Dedifferentiated amniotic fluid mesenchymal stem cell (primary cell): ENCODE data around the gene KBTBD12.

ENCODE experiments used
- DNase-seq: peaks from one replicate; pipeline ENCODE4 v3.0.0-alpha.2; 2016; ENCODE audit errors: extremely low spot score

The KBTBD12 gene

DNA sequence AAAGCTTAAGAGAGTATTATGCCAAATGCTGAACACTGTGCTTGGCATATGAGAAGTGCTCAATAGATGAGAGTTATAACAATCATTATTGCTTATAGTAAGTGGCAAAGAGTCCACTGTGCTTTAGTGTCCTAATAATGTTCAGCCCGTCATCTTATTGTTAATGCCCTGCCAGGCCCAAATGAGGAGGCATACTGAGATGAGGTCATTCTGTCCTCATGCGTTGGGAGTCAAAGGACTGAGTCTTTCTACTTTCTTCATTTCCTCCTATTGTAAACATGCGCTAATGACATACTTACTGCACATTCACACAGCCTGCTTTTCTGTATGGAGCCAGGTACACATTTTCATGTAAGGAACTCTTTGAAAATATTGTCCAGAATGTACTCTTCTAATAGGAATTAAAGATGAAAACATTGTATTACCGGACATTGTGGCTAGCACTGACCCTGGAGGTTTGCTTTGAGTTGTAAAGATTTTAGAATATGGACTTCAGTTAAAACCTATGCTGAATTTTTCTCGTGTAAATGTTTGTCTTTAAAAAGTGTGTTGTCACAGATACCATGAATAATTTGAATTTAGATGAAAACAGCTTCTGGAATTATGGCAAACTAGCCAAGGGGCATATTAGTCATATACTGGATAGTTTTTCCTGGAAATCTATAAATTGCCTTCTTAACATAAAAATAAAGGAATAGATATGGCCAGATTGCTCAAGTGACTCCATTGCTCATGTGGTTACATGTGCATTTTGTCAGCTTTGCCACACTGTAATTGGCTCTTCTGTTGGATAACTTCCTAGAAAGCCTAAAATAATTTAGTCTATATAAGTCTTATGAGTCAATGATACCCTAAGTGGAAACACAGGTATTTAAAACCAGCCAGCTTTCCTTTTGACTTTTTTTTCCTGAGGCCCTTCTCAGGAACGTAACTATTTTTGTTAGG, 38.3 kb downstream of the KBTBD12 start:
- no peak for DNase-seq

DNA sequence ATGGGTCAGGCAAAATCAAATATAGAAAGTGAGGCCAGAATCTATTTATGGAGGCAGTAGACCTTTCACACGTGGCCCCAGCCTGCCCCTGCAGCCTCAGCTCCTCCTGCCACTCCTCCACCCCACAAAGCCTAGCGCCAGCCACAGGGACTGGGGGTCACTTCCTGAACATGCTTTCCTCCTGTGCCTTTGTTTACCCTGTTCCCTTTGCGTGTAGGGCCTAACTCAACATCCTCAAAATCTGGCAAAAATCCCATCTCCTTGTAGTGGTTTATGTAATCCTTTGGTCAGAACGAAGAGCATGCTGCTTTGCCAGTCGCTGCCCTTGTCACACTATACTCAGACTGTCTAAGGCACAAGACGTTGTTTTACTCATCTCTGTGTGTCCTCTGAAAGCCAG, 39.6 kb downstream of the KBTBD12 start:
- DNase-seq, result no peak

DNA sequence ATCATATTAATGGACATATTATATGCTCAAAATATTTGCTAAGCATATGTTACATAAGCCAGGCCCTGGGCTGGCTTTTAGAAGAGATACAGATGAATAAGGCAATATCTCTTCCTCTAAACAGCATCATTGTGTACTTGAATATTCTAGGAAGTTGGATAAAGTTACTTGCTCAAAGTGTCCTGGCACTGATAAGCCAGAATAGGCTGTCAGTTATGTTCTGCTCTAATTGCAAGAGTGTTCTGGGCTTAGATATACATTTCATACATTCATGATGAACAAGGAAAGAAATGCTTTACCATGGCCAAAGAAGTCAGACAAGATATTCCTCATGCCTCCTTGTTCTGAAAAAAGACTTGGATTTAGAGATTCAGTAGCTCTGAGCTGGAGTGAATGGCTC, 40.7 kb downstream of the KBTBD12 start:
- DNase-seq, result no peak

DNA sequence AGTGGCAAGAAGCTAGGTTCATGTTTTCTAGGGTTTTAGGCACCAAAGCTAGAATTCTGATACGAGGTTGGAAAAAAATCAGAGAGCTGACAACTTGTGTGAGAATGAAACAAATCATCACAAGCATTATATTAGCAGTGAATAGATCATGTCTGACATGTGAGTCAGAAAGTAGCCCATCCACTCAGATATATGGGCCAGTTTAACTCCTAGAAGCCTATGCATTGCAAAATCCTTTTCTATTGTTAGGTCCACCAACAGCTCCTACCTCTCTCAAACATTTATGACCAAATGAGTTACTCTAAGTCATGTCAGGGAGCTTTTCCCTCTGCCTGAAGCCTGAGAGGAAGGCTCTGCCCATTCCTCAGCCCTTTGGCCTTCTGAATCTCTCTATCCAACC, 44.0 kb downstream of the KBTBD12 start:
- DNase-seq, result no peak

DNA sequence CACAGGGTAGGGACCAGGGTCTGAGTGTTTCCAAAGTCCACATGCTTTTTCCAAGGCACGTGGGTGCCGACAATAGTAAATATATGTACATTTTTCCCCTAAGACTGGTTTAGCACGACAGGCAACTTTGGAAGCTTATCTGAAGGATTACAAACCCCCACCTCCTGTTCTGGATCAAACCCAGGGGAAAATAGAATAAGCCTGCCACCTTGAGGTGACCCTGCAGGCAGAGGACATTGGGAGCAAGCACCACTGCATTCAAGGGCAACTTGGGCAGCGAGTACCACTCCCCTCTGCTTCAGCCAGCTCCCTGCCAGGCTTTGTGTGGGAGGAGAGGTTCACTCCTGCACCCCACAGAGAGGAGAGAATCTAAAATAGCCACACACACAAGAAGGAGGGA, 44.8 kb downstream of the KBTBD12 start:
- DNase-seq, result no peak

DNA sequence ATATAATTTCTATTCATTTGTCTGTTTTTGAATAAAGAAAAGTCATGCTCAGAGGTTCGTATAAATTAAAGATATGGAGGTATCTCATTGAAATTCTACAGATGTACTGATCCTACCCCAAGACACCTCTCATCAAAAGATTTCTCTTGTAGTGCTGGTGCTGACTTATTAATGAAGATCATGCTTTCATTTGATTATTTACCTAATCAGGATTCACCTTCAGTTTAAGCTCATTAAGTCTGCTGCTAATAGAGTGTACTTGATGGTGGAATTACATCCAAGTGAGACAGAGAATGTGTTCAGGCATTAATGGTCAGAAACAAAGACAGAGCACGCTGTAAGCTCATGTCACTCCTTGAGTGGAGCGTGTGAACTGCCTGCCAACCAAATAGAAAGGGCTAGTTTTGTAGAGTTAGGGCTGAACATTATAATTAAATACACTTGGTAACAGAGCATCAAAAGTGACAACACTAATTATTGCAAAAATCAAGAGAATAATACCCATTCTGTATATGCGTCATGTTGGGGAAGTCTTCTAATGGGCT, 45.5 kb downstream of the KBTBD12 start:
- DNase-seq, result no peak

DNA sequence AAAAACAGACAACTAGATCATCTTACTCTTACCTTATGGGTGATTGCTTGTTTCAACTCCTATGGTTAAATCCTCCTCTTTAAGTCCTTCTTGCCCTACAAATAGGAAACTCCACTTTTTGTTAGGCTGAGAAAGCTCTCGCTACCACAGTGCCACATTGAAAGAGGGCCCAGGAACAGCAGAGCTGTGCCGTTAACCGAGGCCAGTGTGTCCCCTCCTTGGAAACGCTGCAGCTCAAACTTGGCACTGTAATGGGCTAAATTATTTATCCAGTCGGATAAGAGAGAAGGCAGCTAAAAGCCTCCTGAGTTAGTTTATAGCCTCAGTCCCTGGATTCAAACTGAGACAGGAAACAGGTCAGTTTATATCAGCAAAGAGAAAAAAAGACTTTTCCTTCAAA, 46.1 kb downstream of the KBTBD12 start:
- no peak for DNase-seq

DNA sequence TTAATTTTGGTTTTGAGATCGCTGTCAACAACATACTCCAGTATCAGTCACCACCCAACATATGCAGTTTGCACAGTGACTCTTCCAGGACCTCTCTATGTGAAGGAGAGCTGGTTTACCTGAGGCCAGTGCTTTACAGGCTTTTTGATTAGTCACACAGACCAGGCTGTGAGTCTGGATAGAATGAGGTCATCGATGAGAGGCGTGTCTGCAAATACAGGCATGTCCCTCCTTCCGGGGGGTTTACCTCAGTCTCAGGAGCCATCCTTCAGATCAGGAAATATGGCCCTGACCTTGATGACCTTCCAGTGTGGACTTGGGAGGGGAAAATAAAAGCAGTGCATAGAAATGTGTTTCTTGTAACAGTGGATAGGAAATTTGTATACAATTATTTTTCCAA, 46.9 kb downstream of the KBTBD12 start:
- no peak for DNase-seq

DNA sequence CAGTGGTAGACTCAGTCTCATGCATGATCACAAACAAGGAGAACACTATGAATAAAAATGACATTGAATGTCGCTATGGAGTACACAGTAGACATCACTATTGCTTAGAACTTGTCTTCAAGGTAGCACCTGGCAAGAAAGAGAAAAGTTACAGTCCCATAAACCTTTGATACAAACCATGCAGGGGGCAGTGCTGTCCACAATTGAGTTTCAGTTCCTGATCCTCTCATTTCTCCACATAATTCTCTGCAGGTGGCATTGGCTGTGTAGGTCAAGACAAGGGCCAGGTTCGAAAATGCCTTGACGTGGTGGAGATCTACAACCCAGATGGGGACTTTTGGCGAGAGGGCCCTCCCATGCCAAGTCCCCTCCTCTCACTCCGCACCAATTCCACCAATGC, 47.9 kb downstream of the KBTBD12 start:
- DNase-seq, result no peak

DNA sequence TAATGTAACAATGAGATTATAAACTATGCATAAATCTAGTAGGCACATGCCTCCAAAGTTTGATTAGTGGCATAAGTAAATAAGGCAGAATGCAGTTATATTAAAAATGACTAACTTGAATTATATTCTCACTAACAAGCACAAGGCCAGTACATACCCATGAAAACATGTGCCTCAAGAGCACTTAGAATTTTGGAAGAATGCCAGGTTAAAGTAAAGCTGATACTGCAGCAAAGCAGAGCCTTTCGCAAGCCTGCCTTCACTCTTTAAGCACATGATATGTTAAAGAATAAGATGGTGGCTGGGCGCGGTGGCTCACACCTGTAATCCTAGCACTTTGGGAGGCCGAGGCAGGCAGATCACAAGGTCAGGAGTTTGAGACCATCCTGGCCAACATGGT, 49.0 kb downstream of the KBTBD12 start:
- DNase-seq, result no peak

DNA sequence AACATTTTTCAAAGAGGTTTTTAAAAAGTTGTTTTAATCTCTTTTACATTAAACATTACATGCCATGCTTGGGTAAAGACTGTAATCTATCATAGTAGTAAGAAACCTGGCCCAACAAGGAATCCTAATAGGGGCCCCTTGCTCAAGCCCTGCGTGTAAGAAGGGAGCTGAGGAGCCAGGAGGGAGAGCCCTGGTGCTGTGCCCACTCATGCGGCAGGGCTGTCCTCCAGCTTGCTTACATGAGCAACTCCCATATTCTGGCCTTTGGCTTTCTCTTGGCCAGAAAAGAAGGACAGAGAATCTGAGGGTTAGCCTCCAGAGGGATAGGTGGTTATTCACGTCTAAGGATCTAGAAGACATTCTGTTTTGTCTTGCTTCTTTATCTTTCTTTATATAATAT, 49.8 kb downstream of the KBTBD12 start:
- DNase-seq, result no peak

DNA sequence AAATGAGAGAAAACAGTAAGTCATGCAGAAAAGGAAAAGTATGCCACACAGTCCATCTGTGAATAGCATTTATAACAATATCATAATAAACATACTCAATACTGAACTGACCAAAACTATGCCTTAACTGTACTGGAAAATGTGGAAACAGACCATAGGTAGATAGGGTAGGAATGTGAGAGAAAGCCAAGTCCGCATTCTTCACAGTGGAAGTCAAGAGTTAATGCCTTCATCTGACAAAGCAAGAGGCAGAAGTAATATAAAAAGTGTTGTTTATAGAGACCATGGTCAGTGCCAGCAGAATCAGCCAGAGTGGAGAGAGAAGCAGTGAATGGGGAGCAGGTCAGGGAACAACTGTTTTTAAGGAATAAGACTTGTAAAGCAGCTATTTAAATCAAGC, 52.3 kb downstream of the KBTBD12 start:
- no peak for DNase-seq

DNA sequence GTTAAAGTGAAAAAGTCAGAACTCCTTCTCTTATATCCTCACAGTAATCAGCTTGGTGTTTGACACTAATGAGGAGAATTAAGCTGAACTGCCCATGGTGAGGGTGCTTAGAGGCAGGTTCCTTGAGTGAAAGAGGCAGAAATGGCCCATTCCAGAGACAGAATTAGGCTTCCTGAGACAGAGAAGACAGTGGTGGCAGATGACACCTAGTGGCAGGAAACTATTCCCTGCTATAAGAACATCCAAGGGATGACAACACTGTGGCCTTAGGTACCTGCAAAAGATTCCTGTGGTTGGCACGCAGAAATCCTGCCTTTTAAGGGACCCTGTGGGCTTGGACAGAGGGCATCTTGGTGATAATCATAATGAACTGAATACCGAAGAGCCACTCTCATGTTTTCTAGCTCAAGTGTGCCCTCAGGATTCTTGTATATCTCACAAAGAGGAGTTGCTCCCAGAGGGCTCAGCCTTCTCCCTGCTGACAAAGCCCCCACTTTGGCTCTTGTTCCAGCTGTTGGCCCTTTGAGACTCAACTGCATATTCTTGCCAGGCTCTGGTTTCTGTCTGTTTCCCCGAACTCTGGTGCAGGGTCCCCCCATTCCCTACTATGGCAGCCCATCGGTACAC, 56.0 kb downstream of the KBTBD12 start:
- peak; percentile 30 for DNase-seq

DNA sequence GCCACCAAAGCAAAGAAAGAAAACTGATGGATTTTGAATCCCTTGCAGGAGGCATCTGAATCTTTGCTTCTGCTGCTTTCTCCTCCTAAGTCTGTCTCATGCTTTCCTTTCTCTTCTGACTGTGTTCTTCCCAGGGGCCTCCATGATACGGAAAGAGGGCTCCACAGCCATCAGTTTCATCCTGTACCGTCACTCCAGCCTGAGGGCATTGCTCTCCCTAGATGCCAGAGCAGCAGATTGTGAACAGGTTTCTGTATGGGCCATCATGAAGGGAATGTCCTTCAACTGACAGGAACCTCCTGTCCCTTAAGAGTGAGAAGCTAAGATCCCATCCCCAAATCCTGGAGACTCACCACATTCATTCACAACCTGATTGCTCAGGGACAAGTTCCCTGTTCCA, 59.2 kb downstream of the KBTBD12 start:
- DNase-seq, result no peak

DNA sequence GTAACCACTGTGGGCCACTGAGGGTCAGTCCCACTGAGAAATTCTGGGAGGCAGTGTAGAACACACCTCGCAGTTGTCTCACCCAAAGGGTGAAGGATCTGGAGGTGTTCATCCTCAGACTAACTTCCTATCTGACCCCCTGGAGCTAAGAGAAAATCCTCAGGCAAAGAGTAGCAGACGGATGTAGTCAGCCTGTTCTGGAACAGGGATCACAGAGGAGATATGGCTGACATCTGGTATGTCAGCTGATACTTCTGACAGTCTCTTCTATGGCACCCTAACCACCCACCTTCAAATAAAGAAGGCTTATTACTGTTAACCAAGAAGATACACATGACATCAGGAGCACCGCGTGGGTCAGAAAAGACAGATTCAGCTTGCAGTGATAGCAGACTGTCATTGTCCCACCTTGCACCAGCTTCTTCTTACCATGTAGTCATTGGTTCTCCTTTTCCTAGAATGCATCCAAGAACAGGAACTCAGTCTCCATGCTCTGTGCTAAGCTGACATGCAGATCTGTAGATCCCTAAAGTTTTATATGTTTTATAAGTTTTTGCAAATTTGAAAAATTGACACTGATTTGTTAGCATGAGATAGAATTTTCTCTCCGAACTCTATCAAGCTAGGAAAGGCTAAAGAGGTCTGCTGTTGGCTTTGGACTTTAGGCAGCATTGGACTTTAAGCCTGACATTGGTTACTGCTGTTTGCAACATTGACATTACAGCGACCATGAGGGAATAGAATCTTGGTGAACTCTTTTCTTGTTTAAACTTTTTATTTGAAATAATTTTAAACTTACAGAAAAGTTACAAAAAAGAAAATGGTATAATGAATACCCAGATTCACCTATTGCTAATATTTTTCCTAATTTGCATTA, 60.4 kb downstream of the KBTBD12 start:
- DNase-seq, result no peak

DNA sequence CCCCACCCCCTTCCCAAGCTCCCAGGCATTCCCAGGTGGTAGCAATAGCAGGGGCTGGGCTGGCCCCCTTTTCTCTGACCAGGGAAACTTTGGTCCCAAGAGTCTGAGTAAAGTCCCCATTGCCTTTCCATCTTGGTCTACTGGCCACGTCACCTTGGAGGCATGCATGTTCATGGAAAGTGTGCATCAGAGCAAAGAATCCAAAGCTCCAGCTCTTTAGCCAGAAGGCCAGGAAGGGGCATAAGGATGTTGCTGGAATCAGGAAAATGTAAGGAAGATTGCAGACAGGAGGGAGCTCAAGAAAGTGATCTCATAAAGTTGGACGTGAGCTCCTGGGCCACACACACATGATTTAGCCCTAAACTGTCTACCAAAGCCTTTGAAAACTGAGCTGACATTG, 63.6 kb downstream of the KBTBD12 start:
- no peak for DNase-seq

DNA sequence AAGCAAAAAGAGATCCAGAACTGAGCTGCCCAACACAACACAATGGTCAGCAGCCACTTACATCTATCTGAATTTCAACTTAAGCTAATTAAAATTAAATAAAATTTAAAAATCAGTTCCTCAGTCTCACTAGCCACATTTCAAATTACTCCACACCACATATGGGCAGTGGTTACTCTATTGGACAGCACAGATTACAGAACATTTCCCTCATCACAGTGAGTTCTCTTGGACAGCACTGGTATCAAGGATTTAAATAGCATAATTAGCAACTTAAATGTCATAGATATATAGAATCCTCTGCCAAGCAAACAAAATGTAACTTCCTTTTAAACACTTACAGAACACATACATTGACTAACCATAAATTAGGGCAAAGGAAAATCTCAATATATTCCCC, 64.4 kb downstream of the KBTBD12 start:
- DNase-seq, result no peak

DNA sequence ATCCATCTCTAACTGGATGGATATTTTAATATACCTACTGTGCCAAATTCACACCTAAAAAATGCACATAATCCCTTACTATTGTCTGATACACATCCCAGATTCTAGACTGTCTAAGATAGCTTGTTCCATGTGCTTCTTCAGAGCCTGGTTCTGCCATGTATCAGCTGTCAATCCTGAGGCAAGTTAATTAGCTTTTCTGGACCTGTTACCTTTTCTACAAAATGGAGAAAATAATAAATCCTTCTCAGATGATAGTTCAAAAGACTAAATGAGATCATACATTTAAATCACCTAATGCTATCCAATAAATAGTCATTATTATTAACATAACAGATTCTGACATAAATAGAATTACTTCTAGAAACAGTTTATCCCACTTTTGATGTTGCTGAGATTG, 66.1 kb downstream of the KBTBD12 start:
- DNase-seq, result no peak

DNA sequence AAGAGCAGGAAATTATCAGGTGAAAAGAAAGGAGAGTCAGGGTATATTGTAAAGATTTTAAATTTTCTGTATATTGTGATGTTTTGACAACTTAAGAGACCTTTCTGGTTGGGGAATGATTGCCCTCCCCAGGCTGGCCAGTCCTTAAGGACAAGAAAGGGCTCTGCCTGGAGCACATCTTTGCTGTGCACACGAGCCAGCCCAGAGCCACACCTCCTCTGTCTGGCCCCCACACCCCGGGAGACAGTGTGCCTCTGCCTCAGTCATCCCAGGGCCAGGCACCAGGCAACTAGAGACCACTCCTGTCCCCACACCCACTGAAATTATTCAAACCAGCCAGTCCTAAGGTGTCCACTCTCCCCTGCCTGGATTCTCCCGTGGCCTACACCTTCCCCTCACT, 67.1 kb downstream of the KBTBD12 start:
- DNase-seq, result no peak

DNA sequence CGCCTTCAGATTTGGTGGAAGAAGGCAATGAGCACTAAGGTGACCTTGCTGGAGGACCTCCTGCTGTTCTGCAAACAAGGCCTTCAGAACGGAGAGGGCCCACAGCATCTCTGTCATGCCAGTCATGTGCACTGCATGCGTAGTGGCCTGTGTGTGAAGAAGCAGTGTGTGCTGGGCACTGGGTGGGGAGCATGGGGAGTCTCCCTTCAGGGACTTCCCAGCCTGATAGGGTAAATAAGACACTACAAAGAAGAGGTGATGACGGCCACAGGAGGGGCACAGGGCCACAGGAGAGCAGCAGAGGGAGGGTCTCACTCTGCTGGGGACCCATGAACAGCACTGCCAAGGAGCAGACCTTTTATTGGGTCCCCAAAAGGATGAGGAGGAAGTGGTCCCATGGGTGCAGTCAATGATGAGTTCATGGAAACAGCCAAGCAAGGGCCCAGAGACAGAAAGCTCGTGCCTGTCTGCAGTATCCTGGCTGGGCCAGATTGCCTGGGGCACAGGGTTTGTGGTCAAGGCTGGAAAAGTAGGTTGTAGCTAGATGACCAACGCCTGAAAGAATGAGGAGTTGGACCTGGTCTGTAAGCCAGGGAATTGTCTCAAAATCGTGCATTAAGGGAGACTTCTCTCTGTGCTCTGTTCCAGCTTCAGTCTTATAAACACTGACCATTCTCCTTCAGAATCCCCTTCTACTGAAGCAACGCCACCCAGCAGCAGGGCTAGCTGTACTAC, 69.4 kb downstream of the KBTBD12 start:
- peak; percentile 86 for DNase-seq

DNA sequence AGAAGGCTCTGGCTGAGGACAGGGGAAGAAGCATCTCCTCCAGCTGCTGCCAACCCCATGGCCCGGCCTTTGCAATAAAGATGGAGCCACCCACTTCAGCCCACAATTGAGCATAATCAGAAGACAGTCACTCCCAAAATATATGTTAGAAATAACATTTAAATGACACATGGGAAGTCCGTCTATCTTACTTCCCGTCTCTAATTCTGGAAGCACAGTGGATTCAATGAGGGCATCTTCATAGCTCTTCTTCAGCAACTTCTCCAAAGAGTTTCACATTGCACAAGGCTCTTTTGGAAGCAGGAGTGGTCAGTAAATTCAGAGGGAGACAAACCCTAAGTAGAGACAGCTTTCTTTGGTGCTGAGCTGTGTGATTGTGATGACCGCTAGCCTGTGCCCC, 70.2 kb downstream of the KBTBD12 start:
- DNase-seq, result no peak
